GM12878 (cell line): ENCODE data around the gene CCNB1. TPM values are rescaled to one million over a fixed set of nuclear protein-coding genes. Genes with fewer than 3 reads are reported as not detected.
"Not testable (repeated sequence)": the region's sequence is repeated elsewhere in the genome, so short reads cannot be mapped to it uniquely, and the experiment has no call there.

ENCODE experiments used
- ATAC-seq: fragments of 200-7000 bp; cut with Tn5 transposase; 3 replicates; pipeline ENCODE4 v1.9.1; 2020; ENCODE audit warnings: mild to moderate bottlenecking, moderate library complexity
- BruUV-seq: library from RNA; stranded (reverse); fragments of 400-500 nt; replicated peaks from 2 replicates; lab custom pipeline; 2021; lab: Mats Ljungman, UMichigan
- CTCF ChIA-PET: fragments of 300-600 bp; sonication (Branson Sonifier 250); formaldehyde crosslinking; extraction: SDS; loops from one replicate; lab custom pipeline; 2021; ENCODE audit warnings: inconsistent platforms; lab: Yijun Ruan, JAX
- POLR2A ChIA-PET: fragments of 350-600 bp; formaldehyde crosslinking; extraction: SDS; loops from one replicate; lab custom pipeline; 2021; ENCODE audit warnings: inconsistent platforms; lab: Charles Lee
- RAD21 ChIA-PET: fragments of 300-600 bp; sonication (Branson Sonifier 250); formaldehyde crosslinking; loops from one replicate; lab custom pipeline; 2023; ENCODE audit warnings: antibody characterized with exemption; ENCODE audit not compliant: unreplicated experiment; lab: Charles Lee
- SMC1A ChIA-PET: fragments of 300-600 bp; sonication (Branson Sonifier 250); formaldehyde crosslinking; loops from one replicate; lab custom pipeline; 2023; ENCODE audit not compliant: unreplicated experiment, uncharacterized antibody; lab: Charles Lee
- DNase-seq: peaks from one replicate; pipeline ENCODE4 v3.0.0-alpha.2; 2011; ENCODE audit warnings: low read depth, low spot score
- FAIRE-seq: peaks from 3 replicates; lab custom pipeline; 2011; peaks lifted over from hg19 to GRCh38; lab: Jason Lieb, UNC
- H2AFZ ChIP-seq: 2 replicates; pipeline ENCODE4 v1.6.0; 2011; ENCODE audit warnings: low read depth, low read length, control low read depth; ENCODE audit not compliant: control insufficient read depth
- H3K27ac ChIP-seq: 2 replicates; pipeline ENCODE4 v1.5.1; 2011; ENCODE audit warnings: control low read depth; ENCODE audit not compliant: control insufficient read depth, insufficient read depth
- H3K27me3 ChIP-seq, 2 experiments: replicated peaks in 1 of 2; 2 replicates each; pipeline versions ENCODE4 v1.6.0 to v1.6.1; 2011; ENCODE audit warnings: low read length in 1 of 2; ENCODE audit not compliant: control insufficient read depth in 2 of 2, insufficient read depth in 2 of 2
- H3K36me3 ChIP-seq, 2 experiments: 2 replicates each; pipeline ENCODE4 v1.5.1; 2011; ENCODE audit warnings: low read length in 1 of 2; ENCODE audit not compliant: control insufficient read depth in 2 of 2, insufficient read depth in 2 of 2
- H3K4me1 ChIP-seq: 2 replicates; pipeline ENCODE4 v1.6.1; 2011; ENCODE audit warnings: mild to moderate bottlenecking, low read length, moderate library complexity, mixed read lengths; ENCODE audit not compliant: control insufficient read depth, insufficient read depth
- H3K4me2 ChIP-seq: 2 replicates; pipeline ENCODE4 v1.6.0; 2011; ENCODE audit warnings: control low read depth; ENCODE audit not compliant: control insufficient read depth, insufficient read depth
- H3K4me3 ChIP-seq: fragments of 200-600 bp; sonication (generic); 2 replicates; pipeline ENCODE4 v1.5.1; 2016
- H3K79me2 ChIP-seq: 2 replicates; pipeline ENCODE4 v1.6.0; 2011; ENCODE audit warnings: low read length; ENCODE audit not compliant: control insufficient read depth, insufficient read depth
- H3K9ac ChIP-seq: 2 replicates; pipeline ENCODE4 v1.8.0; 2011; ENCODE audit warnings: low read length, control low read depth, mixed read lengths; ENCODE audit not compliant: control insufficient read depth, insufficient read depth
- H3K9me3 ChIP-seq: replicated peaks from 3 replicates; pipeline ENCODE4 v1.5.1; 2011; ENCODE audit warnings: mild to moderate bottlenecking, low read length; ENCODE audit not compliant: control insufficient read depth, insufficient read depth
- H4K20me1 ChIP-seq: 2 replicates; pipeline ENCODE4 v1.6.0; 2011; ENCODE audit not compliant: control insufficient read depth, insufficient read depth
- CEBPZ ChIP-seq: fragments of 150-350 bp; IDR thresholded peaks from 2 replicates; pipeline ENCODE4 v1.6.1; 2016; ENCODE audit warnings: low read depth, low read length
- CREM ChIP-seq: IDR thresholded peaks from 2 replicates; pipeline ENCODE4 v1.6.1; 2014; ENCODE audit warnings: antibody characterized with exemption, low read depth
- E4F1 ChIP-seq: fragments of 450-650 bp; IDR thresholded peaks from 2 replicates; pipeline ENCODE4 v1.6.1; 2018; ENCODE audit warnings: borderline replicate concordance, mild to moderate bottlenecking; ENCODE audit not compliant: partially characterized antibody
- FOXK2 ChIP-seq: fragments of 450-650 bp; IDR thresholded peaks from 2 replicates; pipeline ENCODE4 v1.6.1; 2017; ENCODE audit warnings: mild to moderate bottlenecking, moderate library complexity
- NFYB ChIP-seq: IDR thresholded peaks from 2 replicates; pipeline ENCODE4 v1.6.1; 2011; ENCODE audit warnings: low read depth, mild to moderate bottlenecking, low read length, improper control_type of control experiment, moderate library complexity; ENCODE audit not compliant: insufficient read depth
- RBBP5 ChIP-seq: fragments of 200-600 bp; sonication (generic); conservative IDR thresholded peaks from 2 replicates; pipeline ENCODE4 v1.6.1; 2016
- WGBS: methylation state at CpG from one replicate; pipeline ENCODE4 v1.1.6; 2016; ENCODE audit warnings: low lambda C conversion rate; ENCODE audit not compliant: insufficient replicate concordance, insufficient coverage; ENCODE audit errors: missing lambda C conversion rate; 5-methylcytosine and 5-hydroxymethylcytosine counted together
- in situ Hi-C: fragments of 300-500 bp; cut with MboI; formaldehyde crosslinking; loops from 9 replicates; pipeline ENCODE4 v1.14.3; 2018; ENCODE audit warnings: mixed read lengths
- intact Hi-C: fragments of 100-400 bp; cut with micrococcal nuclease; formaldehyde crosslinking; loops from one replicate; pipeline ENCODE4 v1.14.2; 2022; ENCODE audit not compliant: unreplicated experiment
- polyA plus RNA-seq, 11 experiments: library from polyadenylated mRNA; depleted of rRNA in 4 of 11; unstranded in 6 of 11; stranded (reverse) in 5 of 11; fragments of >200 nt; fragmentation: Nextera tagmentation in 4 of 11; fragmentation: Illumina TruSeq in 1 of 11; extraction: Ambion mirVana in 4 of 11; extraction: Trizol in 1 of 11; gene quantifications; 1 replicate in 1 of 11; 2 replicates in 10 of 11; pipeline versions ENCODE4 v1.2.1 to v1.2.3, GENCODE V29; 2011 to 2016; ENCODE audit warnings: inconsistent platforms in 2 of 11, missing spikeins in 2 of 11, low read depth in 1 of 11
- total RNA-seq, 4 experiments: library from RNA; depleted of rRNA in 3 of 4; stranded (reverse); fragments of >200 nt in 3 of 4; fragmentation: Illumina TruSeq in 1 of 4; extraction: Trizol in 1 of 4; gene quantifications; 2 replicates each; pipeline versions ENCODE4 v1.2.1 to v1.2.3, GENCODE V29; 2013 to 2021

The CCNB1 gene
- total and polyA plus RNA-seq, 10 of the 15 experiments (the other 5 are each of a cell fraction or from before 2014, with no cell fraction given): 148 to 403 (median 210) TPM

GRCh38 chr5:69181659-69182293, 14.8 kb downstream of the CCNB1 start:
- H3K9ac ChIP-seq, POLR2A ChIA-PET, H3K27ac ChIP-seq, H3K79me2 ChIP-seq, H3K9me3 ChIP-seq, ATAC-seq, intact Hi-C loops, H2AFZ ChIP-seq, H3K4me3 ChIP-seq, FAIRE-seq, H3K4me1 ChIP-seq, BruUV-seq, SMC1A ChIA-PET, H4K20me1 ChIP-seq, H3K36me3 ChIP-seq, DNase-seq, in situ Hi-C loops, RAD21 ChIA-PET, H3K4me2 ChIP-seq, H3K27me3 ChIP-seq: not testable (repeated sequence)
- TF ChIP-seq NFYB: peak; percentile 73
- WGBS: 90% methylated on average over 13 of the region's 15 CpGs
- CTCF ChIA-PET: interaction anchor here (1.6 kb wide), 1 partner anchor 13 kb away, joined by 3 read pairs; no protein-coding TSS in a partner anchor

- Histone ChIP-seq H3K4me1 (peaks cover 5% of the 10 kb centered on the region; the same call in 1 of the 2 replicates), H3K4me3 (no peak overlapping the region)
- in situ Hi-C loops: no loop called here
- intact Hi-C loops: loop anchor here (5.0 kb wide), 1 partner anchor 92 kb away; the partner anchor contains the start of gene SLC30A5
- TF ChIP-seq RBBP5: no peak
- TF ChIP-seq E4F1: no peak
- no peak for TF ChIP-seq CEBPZ
- TF ChIP-seq NFYB: 0 out of 2 replicates have a peak, but pooled peaks have one; percentile 7
- TF ChIP-seq CREM: no peak
- TF ChIP-seq FOXK2: no peak
- TF ChIP-seq, all 136 proteins: peak for 1
- no peak overlapping the region for H2AFZ ChIP-seq
- H3K79me2 ChIP-seq: no peaks in the 10 kb centered on the region
- RAD21 ChIA-PET: no interaction called here
- DNase-seq (no peak), ATAC-seq (no peak), FAIRE-seq (no peak)
- POLR2A ChIA-PET: no interaction called here
- H3K9me3 ChIP-seq: no peaks in the 10 kb centered on the region
- no peak overlapping the region for H3K4me2 ChIP-seq
- H3K27me3 ChIP-seq: no peaks in the 10 kb centered on the region
- SMC1A ChIA-PET: interaction anchor here (0.6 kb wide), 1 partner anchor 255 kb away, joined by 3 read pairs; no protein-coding TSS in a partner anchor
- CTCF ChIA-PET: no interaction called here
- H3K27ac ChIP-seq: no peak overlapping the region
- no peak overlapping the region for H3K9ac ChIP-seq
- no TSS peak for BruUV-seq
- H4K20me1 ChIP-seq: no peaks in the 10 kb centered on the region
- H3K36me3 ChIP-seq: no peaks in the 10 kb centered on the region
- WGBS: 100% methylated on average over 1 of the region's 1 CpG
These were observed 17.7 kb downstream of the CCNB1 start for GRCh38 chr5:69184621-69185020.
